COLO829 (cell line): ENCODE results near the gene HS6ST2.

Experiments
- DNase-seq: peaks from one replicate; pipeline ENCODE4 v3.0.0; 2012; ENCODE audit warnings: low spot score

HS6ST2 gene

GRCh38 chrX:132740316-132741123, 217.9 kb downstream of the HS6ST2 start:
- no peak for DNase-seq

DNA sequence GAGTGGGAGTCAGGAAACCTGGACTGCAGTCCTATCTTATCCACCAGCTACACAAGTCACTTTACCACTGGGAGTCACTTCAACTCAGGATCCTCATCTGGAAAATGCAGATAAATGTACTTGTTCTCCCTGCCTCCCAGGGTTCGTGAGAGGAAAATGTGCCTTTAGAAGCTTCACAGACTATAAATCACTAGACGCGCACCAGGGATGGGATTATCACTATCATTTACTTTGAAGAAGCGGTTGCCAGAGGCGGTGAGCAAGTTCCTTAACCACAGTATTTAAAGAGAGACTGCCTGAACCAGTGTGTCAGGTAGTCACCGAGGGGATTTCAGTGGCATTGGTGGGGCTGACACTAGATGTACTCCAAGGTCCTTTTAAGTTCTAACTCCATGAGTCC, 219.5 kb downstream of the HS6ST2 start:
- no peak for DNase-seq

- no peak for DNase-seq
These were observed 220.7 kb downstream of the HS6ST2 start for GRCh38 chrX:132737743-132738142.

DNA sequence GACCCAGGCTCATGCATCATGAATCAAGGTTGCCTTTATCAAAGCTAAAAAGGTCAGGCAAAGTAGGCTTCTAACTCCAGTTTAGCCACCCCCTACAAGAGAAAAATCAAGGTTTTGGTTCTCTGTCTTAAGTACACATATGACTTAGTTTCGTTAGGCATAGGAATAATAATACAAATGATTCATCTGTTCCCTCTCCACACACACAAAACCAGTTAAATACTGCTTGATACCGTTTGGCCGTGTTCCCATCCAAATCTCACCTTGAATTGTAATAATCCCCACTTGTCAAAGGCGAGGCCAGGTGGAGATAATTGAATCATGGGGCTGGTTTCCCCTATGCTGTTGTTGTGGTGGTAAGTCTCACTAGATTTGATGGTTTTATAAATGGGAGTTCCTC, 226.2 kb downstream of the HS6ST2 start:
- DNase-seq = no peak

DNA sequence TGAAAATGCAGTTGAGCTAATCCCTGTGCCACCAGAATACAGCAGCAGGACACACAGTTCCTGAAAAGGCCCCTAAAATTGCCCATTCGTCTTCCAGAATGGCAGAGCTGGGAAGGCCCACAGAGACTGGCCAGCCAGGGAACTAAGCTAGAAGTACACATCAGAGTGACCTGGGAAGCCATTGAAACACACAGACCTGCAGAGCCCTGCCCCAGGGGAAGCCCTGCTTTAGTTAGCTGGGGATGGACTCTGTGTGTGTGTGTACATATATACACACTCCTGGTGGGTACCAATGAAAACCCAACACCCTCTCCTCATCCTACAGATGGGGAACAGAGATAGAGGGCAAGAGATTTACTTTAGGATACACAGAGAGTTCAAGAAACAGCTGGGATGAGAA, 227.7 kb downstream of the HS6ST2 start:
- no peak for DNase-seq

- no peak for DNase-seq
These were observed 228.2 kb downstream of the HS6ST2 start for GRCh38 chrX:132730266-132730665.

DNA sequence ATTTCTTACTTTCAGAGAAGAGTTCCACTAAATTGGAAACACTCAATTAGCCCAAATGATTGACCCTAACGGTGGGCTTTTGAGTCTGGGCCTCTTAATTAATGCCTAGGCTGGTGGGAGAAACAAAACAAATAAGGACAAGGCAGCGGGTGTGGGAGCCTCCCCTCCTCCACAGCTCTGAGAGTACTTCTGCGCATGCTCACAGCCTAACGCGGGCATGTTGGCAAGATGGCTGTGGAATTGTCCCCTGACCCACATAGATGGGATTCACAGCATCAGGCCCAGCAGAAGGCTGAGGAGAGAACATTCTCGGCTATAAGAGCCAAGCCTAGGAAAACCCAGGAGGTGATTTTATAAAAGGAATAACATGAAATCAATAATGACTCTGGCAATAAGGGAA, 230.1 kb downstream of the HS6ST2 start:
- no peak for DNase-seq

- no peak for DNase-seq
These were observed 239.9 kb downstream of the HS6ST2 start for GRCh38 chrX:132718431-132718958.

DNA sequence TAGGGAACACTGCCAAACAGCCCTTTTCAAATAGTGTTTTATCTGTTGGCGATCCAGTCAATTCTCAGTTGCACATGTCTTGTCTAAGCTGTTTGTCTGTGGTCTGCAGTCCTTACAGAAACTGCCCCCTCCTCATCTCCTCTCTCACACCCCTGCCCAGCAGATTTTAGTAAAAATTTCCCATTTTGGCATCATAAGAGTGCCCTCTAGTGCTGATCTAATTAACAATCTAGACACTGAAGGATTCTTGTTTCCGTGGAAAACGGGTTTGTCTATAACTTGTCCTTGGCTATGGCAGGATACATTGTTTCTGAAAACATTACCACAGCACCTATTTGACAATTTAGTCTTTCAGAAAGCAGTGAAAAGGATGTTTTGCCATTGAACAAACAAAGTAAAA, 242.4 kb downstream of the HS6ST2 start:
- DNase-seq = peak; percentile 13

DNA sequence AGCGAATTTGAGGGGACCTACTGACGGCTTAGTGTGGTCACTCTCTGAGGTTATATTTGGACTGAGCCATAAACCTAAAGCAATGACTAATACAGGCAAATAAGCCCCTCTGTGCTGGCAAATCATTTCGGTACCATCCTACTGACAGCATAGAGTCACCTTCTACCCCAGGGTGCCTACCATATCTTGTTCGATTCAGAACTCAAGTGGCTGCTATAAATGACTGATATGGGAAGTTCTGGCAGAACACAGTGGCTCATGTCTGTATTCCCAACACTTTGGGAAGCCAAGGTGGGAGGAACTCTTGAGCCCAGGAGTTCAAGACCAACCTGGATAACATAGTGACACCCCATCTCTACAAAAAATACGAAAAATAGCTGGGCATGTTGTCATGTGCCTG, 243.5 kb downstream of the HS6ST2 start:
- no peak for DNase-seq

DNA sequence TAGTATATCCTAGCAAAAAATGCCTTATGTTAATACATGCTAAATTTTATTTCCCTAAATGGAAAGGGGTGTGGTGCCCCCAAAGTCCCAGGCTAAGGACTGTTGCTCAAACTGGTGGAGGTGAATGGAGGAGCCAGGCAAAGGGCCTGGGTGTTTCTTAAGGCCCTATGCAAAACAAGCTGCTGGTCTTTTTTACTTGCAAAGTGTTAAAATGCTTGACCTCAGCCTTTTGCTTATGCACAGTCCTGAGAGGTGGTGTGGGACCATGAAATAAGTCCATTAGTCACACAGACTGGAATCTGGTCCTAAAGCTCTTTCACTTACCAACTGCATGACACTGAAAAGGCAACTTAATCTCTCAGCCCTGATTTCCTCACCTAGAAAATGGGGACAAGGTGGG, 246.1 kb downstream of the HS6ST2 start:
- no peak for DNase-seq

DNA sequence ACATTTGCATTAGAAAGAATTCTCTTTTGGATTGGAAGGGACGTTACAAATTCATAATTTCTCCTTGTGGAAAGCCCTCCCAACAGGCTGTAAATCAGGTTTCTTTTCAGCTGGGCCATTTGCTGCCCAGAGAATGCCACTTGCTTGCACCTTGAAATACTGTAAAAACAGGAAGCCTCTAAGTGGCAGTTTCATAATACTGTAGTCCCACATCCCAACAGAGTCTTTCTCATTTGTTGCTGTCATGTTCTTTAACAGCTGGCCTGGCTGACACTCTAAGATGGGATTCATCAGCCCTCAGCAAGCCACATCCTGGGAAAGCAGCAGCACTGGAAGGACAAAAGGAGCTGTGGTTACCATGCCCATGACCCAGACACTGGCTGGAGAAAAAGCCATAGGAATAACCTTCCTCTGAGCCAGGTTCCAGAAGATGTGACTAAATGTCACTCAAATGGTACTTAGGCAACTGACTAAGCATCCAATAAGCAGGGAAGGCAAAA, 247.7 kb downstream of the HS6ST2 start:
- DNase-seq = no peak

DNA sequence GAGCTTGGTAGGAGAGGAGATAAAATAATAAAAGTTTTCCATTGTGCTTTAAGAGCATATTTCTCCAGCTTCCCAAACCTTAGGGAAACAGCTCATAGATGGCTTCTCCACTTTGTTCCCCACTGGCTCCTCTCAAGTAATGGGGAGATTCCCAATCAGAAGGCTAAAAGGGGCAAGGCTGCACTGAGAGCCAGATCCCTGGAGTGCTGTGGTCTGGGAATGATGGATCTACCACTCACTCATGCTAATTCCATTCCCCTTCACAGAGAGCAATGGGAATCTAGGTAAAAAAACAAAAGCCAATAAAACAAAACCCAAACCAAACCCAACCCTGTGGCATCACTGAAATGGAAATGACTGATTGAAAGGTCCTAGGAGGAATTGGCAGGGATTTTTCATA, 249.9 kb downstream of the HS6ST2 start:
- DNase-seq = no peak

- no peak for DNase-seq
These were observed 253.7 kb downstream of the HS6ST2 start for GRCh38 chrX:132704769-132705168.

- DNase-seq = no peak
These were observed 264.0 kb downstream of the HS6ST2 start for GRCh38 chrX:132694382-132694781.

DNA sequence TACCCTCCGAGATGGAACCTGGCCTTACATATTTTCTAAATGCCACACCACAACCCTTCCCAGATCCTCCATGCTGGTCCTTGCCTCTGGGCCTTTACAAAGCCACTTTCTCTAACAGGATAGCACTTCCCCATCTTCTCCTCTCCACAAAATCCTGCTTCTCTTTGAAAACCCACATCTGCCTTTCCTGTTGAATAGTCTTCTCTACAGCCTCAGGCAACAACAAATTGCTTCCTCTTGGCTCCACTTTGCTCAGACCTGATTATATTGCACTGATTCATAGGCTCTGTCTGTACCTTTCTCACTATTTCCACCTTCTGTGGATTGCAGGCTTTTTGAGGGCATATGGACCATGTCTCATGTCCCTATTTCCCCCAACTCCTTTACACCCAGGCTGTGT, 265.9 kb downstream of the HS6ST2 start:
- no peak for DNase-seq

DNA sequence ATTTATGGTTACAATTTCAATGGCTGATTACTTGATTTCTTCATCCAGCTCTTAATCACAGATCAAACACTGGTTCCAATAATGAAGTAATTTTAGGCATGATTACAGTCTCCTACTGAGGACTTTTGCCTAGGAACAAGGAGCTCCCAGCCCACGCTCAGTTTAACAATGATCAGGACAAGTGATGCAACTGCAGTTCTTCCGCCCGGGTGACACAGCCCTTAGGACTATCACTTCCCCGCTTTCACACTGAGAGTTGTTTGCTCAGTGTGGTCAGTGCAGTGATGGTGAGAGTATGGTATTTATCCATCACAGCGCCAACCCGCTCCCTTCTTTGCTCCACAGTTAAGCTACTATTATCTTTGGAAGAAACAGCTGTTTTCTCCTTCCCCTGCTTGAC, 266.4 kb downstream of the HS6ST2 start:
- DNase-seq = no peak

DNA sequence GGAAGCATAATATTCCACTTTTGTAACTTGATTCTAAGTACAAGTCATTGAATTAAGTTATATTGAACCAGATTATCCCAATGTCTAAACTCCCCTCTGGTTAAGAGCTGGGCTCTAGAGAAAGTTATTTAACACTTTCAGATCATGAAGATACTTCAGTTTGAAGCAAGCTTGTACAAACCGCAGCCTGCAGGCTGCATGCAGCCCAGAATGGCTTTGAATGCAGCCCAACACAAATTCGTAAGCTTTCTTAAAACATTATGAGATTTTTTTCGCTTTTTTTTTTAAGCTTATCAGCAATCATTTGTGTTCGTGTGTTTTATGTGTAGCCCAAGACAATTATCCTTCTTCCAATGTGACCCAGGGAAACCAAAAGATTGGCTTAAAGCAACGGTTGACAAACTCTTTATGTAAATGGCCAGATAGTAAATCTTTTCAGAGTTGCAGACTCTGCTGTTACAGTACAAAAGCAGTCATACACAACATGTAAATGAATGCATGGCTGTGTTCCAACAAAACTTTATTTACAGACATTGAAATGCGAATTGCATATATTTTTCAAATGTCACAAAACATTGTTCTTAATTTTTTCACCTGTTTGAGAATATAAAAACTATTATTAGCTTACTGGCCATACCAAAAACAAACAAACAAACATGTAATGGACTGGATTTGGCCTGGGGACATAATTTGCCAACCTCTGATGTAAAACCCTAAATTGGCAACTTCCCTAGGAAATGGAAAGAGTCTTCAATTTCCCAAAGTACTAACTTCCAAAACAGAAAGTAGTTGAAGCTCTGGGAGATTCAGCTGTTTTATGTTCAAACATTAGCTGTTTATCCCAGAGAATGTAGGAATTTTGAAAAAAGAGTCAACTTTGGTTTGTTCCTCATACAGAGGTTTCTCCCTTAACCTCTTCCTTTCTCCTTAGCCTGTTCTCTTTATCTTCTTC, 268.5 kb downstream of the HS6ST2 start:
- DNase-seq = peak; percentile 3

DNA sequence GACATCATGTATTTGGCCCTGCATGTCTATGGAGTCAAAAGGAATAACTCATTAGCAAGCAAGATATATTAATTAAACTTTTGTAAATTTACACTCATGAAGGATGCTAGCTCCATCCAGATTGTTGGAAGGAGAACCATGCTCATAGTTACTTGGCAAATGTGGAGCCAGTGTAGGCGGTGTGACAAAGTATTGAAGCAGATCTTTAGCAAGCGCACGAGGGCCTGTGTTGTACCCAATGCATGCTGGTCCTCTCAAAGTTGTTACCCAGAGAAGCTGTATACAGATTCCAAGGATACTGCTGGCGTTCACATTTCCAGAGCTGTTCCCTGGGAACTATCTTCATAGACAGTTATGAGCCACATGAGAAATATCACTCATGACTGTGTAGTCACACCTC, 273.2 kb downstream of the HS6ST2 start:
- DNase-seq = no peak

DNA sequence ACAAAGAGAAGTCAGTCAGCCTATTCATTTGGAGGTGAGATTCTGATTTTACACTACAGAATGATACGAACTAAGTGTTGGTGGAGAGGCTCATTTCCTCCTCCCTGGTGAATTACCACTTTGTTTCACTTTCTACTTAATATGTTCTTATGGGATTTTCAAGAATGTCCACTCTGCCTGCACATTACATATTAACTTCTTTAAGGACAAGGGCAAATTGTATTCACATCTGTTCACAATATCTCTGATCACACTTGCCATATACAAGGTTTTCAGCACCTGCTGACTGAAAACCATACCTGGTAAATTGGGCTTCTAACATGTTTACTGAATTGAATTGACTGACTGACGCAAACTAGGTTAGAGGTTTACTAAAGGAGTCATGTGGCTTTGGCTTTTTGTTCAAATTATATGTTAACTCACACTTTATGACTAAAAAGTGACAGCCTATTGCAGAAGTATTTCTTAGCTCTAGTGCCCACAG, 281.2 kb downstream of the HS6ST2 start:
- DNase-seq = no peak

DNA sequence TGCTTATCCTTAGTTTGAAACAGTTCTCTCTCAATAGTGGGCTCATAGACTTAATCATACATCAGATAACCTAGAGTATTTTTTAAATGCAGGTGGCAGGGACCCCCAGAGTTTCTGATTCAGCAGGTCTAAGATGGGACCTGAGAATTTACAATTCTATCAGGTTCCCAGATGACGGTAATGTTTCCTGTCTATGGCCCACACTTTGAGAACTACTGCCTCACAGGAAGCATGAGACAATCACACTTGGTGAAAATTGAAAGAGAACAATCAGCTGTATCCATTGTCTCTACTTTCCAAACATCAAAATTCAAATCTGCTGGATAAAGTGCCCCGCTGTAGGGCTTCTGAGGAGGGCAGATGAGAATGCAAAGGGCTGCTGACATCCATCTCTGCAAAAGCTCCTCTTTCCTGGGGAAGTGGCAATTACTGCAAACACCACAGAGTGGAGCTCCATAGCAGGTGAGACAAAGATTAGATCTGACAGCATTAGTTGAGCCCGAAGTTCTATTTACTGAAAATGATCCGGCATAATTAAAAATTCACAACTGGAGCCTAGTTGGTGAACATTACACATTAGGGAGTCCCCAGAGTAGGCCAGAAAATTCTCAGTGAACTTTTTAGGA, 281.8 kb downstream of the HS6ST2 start:
- DNase-seq = no peak

GRCh38 chrX:132676102-132676501, 282.3 kb downstream of the HS6ST2 start:
- DNase-seq = no peak
